HFF-Myc (cell line): ENCODE data around the gene MSL1.

Experiments
- DNase-seq: peaks from one replicate; pipeline ENCODE4 v3.0.0-alpha.2; 2011; ENCODE audit warnings: low read depth; ENCODE audit errors: extremely low read depth
- H3K4me3 ChIP-seq: replicated peaks from 2 replicates; pipeline ENCODE4 v1.5.1; 2011; ENCODE audit warnings: low read depth, mild to moderate bottlenecking, control low read depth, low read length
- CTCF ChIP-seq: IDR thresholded peaks from 2 replicates; pipeline ENCODE4 v1.5.1; 2012; ENCODE audit warnings: mild to moderate bottlenecking, low read depth, low read length, control low read depth; ENCODE audit errors: missing control alignments

The MSL1 gene

GRCh38 chr17:40170325-40170724 is 48.6 kb downstream of the MSL1 start:
- TF ChIP-seq CTCF = no peak
- no peak overlapping the region for H3K4me3 ChIP-seq
- DNase-seq = no peak

- H3K4me3 ChIP-seq = no peak overlapping the region
- DNase-seq = no peak
- TF ChIP-seq CTCF = no peak
These were observed 50.0 kb downstream of the MSL1 start for GRCh38 chr17:40171750-40172149.

DNA sequence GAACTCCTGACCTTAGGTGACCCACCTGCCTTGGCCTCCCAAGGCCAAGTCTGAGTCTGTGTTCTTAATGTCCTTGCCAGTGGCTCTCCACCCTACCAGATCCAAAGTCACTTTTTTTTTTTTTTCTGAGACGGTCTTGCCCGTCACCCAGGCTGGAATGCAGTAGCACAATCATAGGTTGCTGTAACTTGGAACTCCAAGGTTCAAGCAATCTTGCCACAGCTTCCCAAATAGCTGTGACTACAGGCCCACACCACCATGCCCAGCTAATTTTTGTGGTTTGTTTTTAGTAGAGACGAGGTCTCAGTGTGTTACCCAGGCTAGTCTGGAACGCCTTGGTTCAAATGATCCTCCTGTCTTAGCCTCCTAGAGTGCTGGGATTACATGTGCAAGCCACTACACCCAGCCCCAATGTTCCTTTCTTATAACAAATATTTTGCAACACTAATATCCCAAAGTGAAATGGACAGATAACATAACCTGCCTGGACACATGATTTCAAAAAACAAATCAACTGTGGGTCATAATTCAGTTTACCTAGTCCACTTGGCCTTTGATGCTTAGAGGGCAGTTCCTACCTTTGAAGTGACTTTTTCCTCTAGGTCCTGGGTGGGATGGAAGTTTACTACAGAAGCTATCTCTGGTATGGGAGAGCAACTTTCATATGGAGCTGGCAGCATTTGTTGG is 51.5 kb downstream of the MSL1 start:
- TF ChIP-seq CTCF = no peak
- no peak for DNase-seq
- H3K4me3 ChIP-seq = no peak overlapping the region

- no peak overlapping the region for H3K4me3 ChIP-seq
- DNase-seq = no peak
- no peak for TF ChIP-seq CTCF
These were observed 52.0 kb downstream of the MSL1 start for GRCh38 chr17:40173778-40174135.

DNA sequence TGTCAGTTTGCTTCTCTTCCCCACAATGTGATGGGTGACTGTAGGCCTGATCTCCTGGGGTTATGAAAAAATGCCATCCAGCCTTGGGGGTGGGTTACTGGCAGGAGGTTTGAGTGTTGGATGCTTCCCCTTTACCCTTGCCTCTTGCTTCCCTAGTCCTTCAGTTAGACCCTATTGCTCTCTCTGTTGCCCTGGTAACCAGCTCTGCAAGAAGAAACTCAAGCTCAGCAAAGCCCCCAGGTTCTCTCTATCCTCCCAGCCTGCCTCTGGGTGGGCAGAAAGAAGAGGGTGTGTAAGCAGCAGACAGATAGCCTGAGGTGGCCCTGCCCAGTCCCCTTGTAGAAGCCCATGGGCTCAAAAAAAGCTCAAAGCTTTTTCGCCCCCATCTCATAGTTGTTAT is 52.7 kb downstream of the MSL1 start:
- DNase-seq = no peak
- H3K4me3 ChIP-seq = no peak overlapping the region
- TF ChIP-seq CTCF = no peak

GRCh38 chr17:40175928-40176753 is 54.4 kb downstream of the MSL1 start:
- no peak for DNase-seq
- no peak for TF ChIP-seq CTCF
- no peak overlapping the region for H3K4me3 ChIP-seq
